Stomach (tissue), 9 donors: ENCODE results near the gene ARPC5L. TPM values are rescaled to one million over a fixed set of nuclear protein-coding genes. Genes with fewer than 3 reads are reported as not detected.

Experiments used
- DNase-seq, 2 donors: peaks; one replicate each; pipeline versions ENCODE4 v3.0.0 to v3.0.0-alpha.2; 2013 to 2019
- H3K27ac ChIP-seq, 5 donors: fragments of 200-600 bp in 4 of 5; sonication (generic) in 4 of 5; one replicate each; pipeline ENCODE4 v1.5.1; 2013 to 2019; ENCODE audit warnings: mild to moderate bottlenecking in 1 of 5, moderate library complexity in 1 of 5
- H3K27me3 ChIP-seq, 3 donors: fragments of 200-600 bp; sonication (generic); one replicate each; pipeline ENCODE4 v1.5.1; 2017 to 2019; ENCODE audit warnings: mixed run types in 1 of 3
- H3K36me3 ChIP-seq, 4 donors: fragments of 200-600 bp; sonication (generic); 1 replicate in 3 of 4; 2 replicates in 1 of 4; pipeline ENCODE4 v1.5.1; 2016 to 2019
- H3K4me1 ChIP-seq, 4 donors: fragments of 200-600 bp; sonication (generic); one replicate each; pipeline ENCODE4 v1.5.1; 2016 to 2019
- H3K4me3 ChIP-seq, 4 donors: fragments of 200-600 bp; sonication (generic) in 3 of 4; one replicate each; pipeline ENCODE4 v1.5.1; 2016 to 2019; ENCODE audit warnings: mild to moderate bottlenecking in 1 of 4
- H3K9me3 ChIP-seq, 4 donors: fragments of 200-600 bp; sonication (generic); one replicate each; pipeline ENCODE4 v1.5.1; 2016 to 2019
- CTCF ChIP-seq, 7 experiments: fragments of 450-650 bp in 4 of 7; fragments of 200-600 bp in 3 of 7; sonication (generic) in 3 of 7; IDR thresholded peaks; one replicate each; pipeline ENCODE4 v1.5.1; 2016 to 2019; ENCODE audit warnings: antibody characterized with exemption in 7 of 7, control low read depth in 2 of 7, mild to moderate bottlenecking in 1 of 7
- EP300 ChIP-seq: sonication (generic); formaldehyde crosslinking; IDR thresholded peaks from one replicate; pipeline ENCODE4 v1.6.1; 2017; ENCODE audit warnings: antibody characterized with exemption
- POLR2A ChIP-seq, 4 donors: fragments of 450-650 bp; IDR thresholded peaks; one replicate each; pipeline ENCODE4 v1.6.1; 2016; ENCODE audit warnings: antibody characterized with exemption in 4 of 4, control low read depth in 2 of 4, mild to moderate bottlenecking in 1 of 4, moderate library complexity in 1 of 4
- POLR2AphosphoS5 ChIP-seq, 3 donors: sonication (generic); formaldehyde crosslinking; IDR thresholded peaks; one replicate each; pipeline ENCODE4 v1.6.1; 2016; ENCODE audit warnings: antibody characterized with exemption in 3 of 3
- WGBS, 5 donors: extraction: QIAGEN DNeasy Blood & Tissue Kit in 3 of 5; methylation state at CpG; one replicate each; pipeline versions ENCODE4 v1.1.5 to v1.1.7; 2013 to 2018; 5-methylcytosine and 5-hydroxymethylcytosine counted together
- intact Hi-C: fragments of 100-400 bp; cut with DNase I; formaldehyde crosslinking; loops from one replicate; pipeline ENCODE4 v1.15.1; 2023; ENCODE audit warnings: low total_unique reads
- polyA plus RNA-seq, 3 donors: library from polyadenylated mRNA; stranded (reverse); fragments of 200-250 nt; gene quantifications; one replicate each; pipeline ENCODE4 v1.2.3, GENCODE V29; 2013
- total RNA-seq, 5 donors: library from RNA; depleted of rRNA; stranded (reverse); fragments of >200 nt; gene quantifications; one replicate each; pipeline versions ENCODE4 v1.1.0 to v1.2.3, GENCODE V29; 2014 to 2016
- donor health status: healthy with polysubstance abuse.
- donor health status: Bipolar disorder and iron deficiency.
- donor health status: healthy.

Gene ARPC5L
- total and polyA plus RNA-seq, 8 donors = 20.4 to 71.0 (median 43.6) TPM; not detected in 1

- no peaks in the 10 kb centered on the region for H3K4me1 ChIP-seq
- TF ChIP-seq POLR2AphosphoS5 (IDR thresholded peaks at IDR 0.05) (no peak), EP300 (no peak), POLR2A (IDR thresholded peaks at IDR 0.05) (no peak), CTCF (IDR thresholded peaks at IDR 0.05) (no peak)
- no peak for DNase-seq
- no peaks in the 10 kb centered on the region for H3K9me3 ChIP-seq
- no peak overlapping the region for H3K4me3 ChIP-seq
- WGBS, 5 donors = 84 to 95% (median 93%) methylated on average over 4 of the region's 4 CpGs
- no peak overlapping the region for H3K27ac ChIP-seq
- peaks cover 62 to 100% (median 100%) of the 10 kb centered on the region in 4 donors for H3K36me3 ChIP-seq
- no peaks in the 10 kb centered on the region for H3K27me3 ChIP-seq
- intact Hi-C loops = no loop called here
These were observed 23.6 kb downstream of the ARPC5L start for GRCh38 chr9:124885551-124885950.

GRCh38 chr9:124886461-124886860 is 24.5 kb downstream of the ARPC5L start:
- Histone ChIP-seq H3K9me3 (no peaks in the 10 kb centered on the region), H3K27me3 (no peaks in the 10 kb centered on the region), H3K4me3 (no peak overlapping the region), H3K36me3 (peaks cover 61 to 100% (median 100%) of the 10 kb centered on the region in 4 donors), H3K27ac (no peak overlapping the region), H3K4me1 (no peaks in the 10 kb centered on the region)
- intact Hi-C loops = no loop called here
- no peak for DNase-seq
- WGBS, 5 donors = 84 to 92% (median 85%) methylated on average over 10 of the region's 10 CpGs
- TF ChIP-seq POLR2A (IDR thresholded peaks at IDR 0.05) (no peak), POLR2AphosphoS5 (IDR thresholded peaks at IDR 0.05) (no peak), EP300 (no peak), CTCF (IDR thresholded peaks at IDR 0.05) (no peak)

GRCh38 chr9:124886866-124887492 is 25.0 kb downstream of the ARPC5L start:
- no peak for DNase-seq
- no peaks in the 10 kb centered on the region for H3K9me3 ChIP-seq
- WGBS, 5 donors = 88 to 94% (median 91%) methylated on average over 17 of the region's 17 CpGs
- TF ChIP-seq CTCF (IDR thresholded peaks at IDR 0.05) (no peak), EP300 (no peak), POLR2A (IDR thresholded peaks at IDR 0.05) (no peak)
- H3K27me3 ChIP-seq = no peaks in the 10 kb centered on the region
- intact Hi-C loops = no loop called here
- no peak overlapping the region for H3K4me3 ChIP-seq
- no peaks in the 10 kb centered on the region for H3K4me1 ChIP-seq
- no peak overlapping the region for H3K27ac ChIP-seq
- H3K36me3 ChIP-seq = peaks cover 57 to 100% (median 100%) of the 10 kb centered on the region in 4 donors

- no peaks in the 10 kb centered on the region for H3K9me3 ChIP-seq
- H3K4me3 ChIP-seq = no peak overlapping the region
- WGBS, 5 donors = 84 to 95% (median 88%) methylated on average over 5 of the region's 5 CpGs
- peaks cover 63 to 100% (median 100%) of the 10 kb centered on the region in 4 donors for H3K36me3 ChIP-seq
- no peaks in the 10 kb centered on the region for H3K4me1 ChIP-seq
- intact Hi-C loops = no loop called here
- TF ChIP-seq POLR2AphosphoS5 (IDR thresholded peaks at IDR 0.05) (no peak), EP300 (no peak), POLR2A (IDR thresholded peaks at IDR 0.05) (no peak), CTCF (IDR thresholded peaks at IDR 0.05) (no peak)
- no peak for DNase-seq
- H3K27ac ChIP-seq = no peak overlapping the region
- H3K27me3 ChIP-seq = no peaks in the 10 kb centered on the region
These were observed 25.9 kb downstream of the ARPC5L start for GRCh38 chr9:124887832-124888231.
